ENCODE data around the gene GPR171. TPM values are rescaled to one million over a fixed set of nuclear protein-coding genes. Genes with fewer than 3 reads are reported as not detected.
"Not testable (repeated sequence)": the region's sequence is repeated elsewhere in the genome, so short reads cannot be mapped to it uniquely, and the experiment has no call there.

GPR171 gene
- total and polyA plus RNA-seq, 2 experiments from 2014 or later, result not detected

- Histone ChIP-seq H3K4me1 (ENCODE audit: insufficient read depth) (no peaks in the 10 kb centered on the region), H3K36me3 (ENCODE audit: low read depth) (no peaks in the 10 kb centered on the region), H4K20me1 (ENCODE audit: insufficient read depth) (no peaks in the 10 kb centered on the region), H2AFZ (no peak overlapping the region), H3K79me2 (ENCODE audit: insufficient read depth) (no peaks in the 10 kb centered on the region), H3K4me3 (no peak overlapping the region), H3K27ac (no peak overlapping the region), H3K9me3 (ENCODE audit: low read depth) (no peaks in the 10 kb centered on the region), H3K4me2 (ENCODE audit: unreplicated experiment) (no peak overlapping the region), H3K27me3 (replicated peaks; ENCODE audit: insufficient read depth) (no peaks in the 10 kb centered on the region), H3K9ac (no peak overlapping the region), H3F3A (ENCODE audit: insufficient read depth) (no peaks in the 10 kb centered on the region), H3K9me2 (ENCODE audit: insufficient read depth) (no peaks in the 10 kb centered on the region)
- TF ChIP-seq EZH2 (IDR thresholded peaks at IDR 0.05; ENCODE audit: insufficient read depth, poor library complexity, severe bottlenecking), result no peak
- no peak for TF ChIP-seq EZH2phosphoT487 (IDR thresholded peaks at IDR 0.05; ENCODE audit: insufficient read depth, low read depth)
- in situ Hi-C loops (cut with MboI), result no loop called here
- DNase-seq, result no peak
- WGBS, 2 experiments (ENCODE audit: low coverage in 1 of 2, low lambda C conversion rate in 2 of 2, missing lambda C conversion rate in 2 of 2), result 41 to 42% methylated on average over 2 of the region's 2 CpGs
Observed at GRCh38 chr3:151236316-151236715, 33.3 kb upstream of the GPR171 start.

- H3K79me2 ChIP-seq (ENCODE audit: insufficient read depth), result no peaks in the 10 kb centered on the region
- whole genome bisulfite sequencing, 2 experiments (ENCODE audit: low coverage in 1 of 2, low lambda C conversion rate in 2 of 2, missing lambda C conversion rate in 2 of 2), result 79 to 83% methylated on average over 6 of the region's 6 CpGs
- no peaks in the 10 kb centered on the region for H3K9me3 ChIP-seq (ENCODE audit: low read depth)
- H4K20me1 ChIP-seq (ENCODE audit: insufficient read depth), result no peaks in the 10 kb centered on the region
- H3K4me2 ChIP-seq (ENCODE audit: unreplicated experiment), result no peak overlapping the region
- in situ Hi-C loops (cut with MboI), result no loop called here
- TF ChIP-seq EZH2phosphoT487 (IDR thresholded peaks at IDR 0.05; ENCODE audit: insufficient read depth, low read depth) (no peak), EZH2 (IDR thresholded peaks at IDR 0.05; ENCODE audit: insufficient read depth, poor library complexity, severe bottlenecking) (no peak)
- no peaks in the 10 kb centered on the region for H3F3A ChIP-seq (ENCODE audit: insufficient read depth)
- H2AFZ ChIP-seq, result no peak overlapping the region
- no peak overlapping the region for H3K4me3 ChIP-seq
- H3K27ac ChIP-seq, result no peak overlapping the region
- no peaks in the 10 kb centered on the region for H3K4me1 ChIP-seq (ENCODE audit: insufficient read depth)
- H3K36me3 ChIP-seq (ENCODE audit: low read depth), result no peaks in the 10 kb centered on the region
- H3K9ac ChIP-seq, result no peak overlapping the region
- no peaks in the 10 kb centered on the region for H3K9me2 ChIP-seq (ENCODE audit: insufficient read depth)
- no peaks in the 10 kb centered on the region for H3K27me3 ChIP-seq (replicated peaks; ENCODE audit: insufficient read depth)
- no peak for DNase-seq
Observed at GRCh38 chr3:151234825-151235224, 31.8 kb upstream of the GPR171 start.

GRCh38 chr3:151232991-151233390 lies 30.0 kb upstream of the GPR171 start:
- no peaks in the 10 kb centered on the region for H3K27me3 ChIP-seq (replicated peaks; ENCODE audit: insufficient read depth)
- H3K4me3 ChIP-seq, result no peak overlapping the region
- H3F3A ChIP-seq (ENCODE audit: insufficient read depth), result peaks cover 12% of the 10 kb centered on the region
- no peak overlapping the region for H2AFZ ChIP-seq
- no peak overlapping the region for H3K27ac ChIP-seq
- TF ChIP-seq EZH2phosphoT487 (IDR thresholded peaks at IDR 0.05; ENCODE audit: insufficient read depth, low read depth), result no peak
- no peak for TF ChIP-seq EZH2 (IDR thresholded peaks at IDR 0.05; ENCODE audit: insufficient read depth, poor library complexity, severe bottlenecking)
- WGBS, 2 experiments (ENCODE audit: low coverage in 1 of 2, low lambda C conversion rate in 2 of 2, missing lambda C conversion rate in 2 of 2), result 82 to 93% methylated on average over 4 of the region's 4 CpGs
- in situ Hi-C loops (cut with MboI), result no loop called here
- H4K20me1 ChIP-seq (ENCODE audit: insufficient read depth), result no peaks in the 10 kb centered on the region
- H3K79me2 ChIP-seq (ENCODE audit: insufficient read depth), result no peaks in the 10 kb centered on the region
- no peak overlapping the region for H3K4me2 ChIP-seq (ENCODE audit: unreplicated experiment)
- no peaks in the 10 kb centered on the region for H3K9me3 ChIP-seq (ENCODE audit: low read depth)
- no peaks in the 10 kb centered on the region for H3K9me2 ChIP-seq (ENCODE audit: insufficient read depth)
- DNase-seq, result no peak
- no peak overlapping the region for H3K9ac ChIP-seq
- H3K36me3 ChIP-seq (ENCODE audit: low read depth), result no peaks in the 10 kb centered on the region
- peaks cover 12% of the 10 kb centered on the region for H3K4me1 ChIP-seq (ENCODE audit: insufficient read depth)

GRCh38 chr3:151232403-151232802 lies 29.4 kb upstream of the GPR171 start:
- Histone ChIP-seq H3F3A (ENCODE audit: insufficient read depth) (peaks cover 16% of the 10 kb centered on the region), H3K4me1 (ENCODE audit: insufficient read depth) (peaks cover 18% of the 10 kb centered on the region)
- H3K36me3 ChIP-seq (ENCODE audit: low read depth); in situ Hi-C loops (cut with MboI); H2AFZ ChIP-seq; H3K27ac ChIP-seq; H3K79me2 ChIP-seq (ENCODE audit: insufficient read depth); H3K4me2 ChIP-seq (ENCODE audit: unreplicated experiment); DNase-seq; H4K20me1 ChIP-seq (ENCODE audit: insufficient read depth); H3K27me3 ChIP-seq (replicated peaks; ENCODE audit: insufficient read depth); H3K9ac ChIP-seq; H3K4me3 ChIP-seq; H3K9me3 ChIP-seq (ENCODE audit: low read depth); H3K9me2 ChIP-seq (ENCODE audit: insufficient read depth): not testable (repeated sequence)

- no peaks in the 10 kb centered on the region for H3K27me3 ChIP-seq (replicated peaks; ENCODE audit: insufficient read depth)
- no peaks in the 10 kb centered on the region for H4K20me1 ChIP-seq (ENCODE audit: insufficient read depth)
- in situ Hi-C loops (cut with MboI), result no loop called here
- no peak overlapping the region for H3K9ac ChIP-seq
- DNase-seq, result no peak
- no peaks in the 10 kb centered on the region for H3K36me3 ChIP-seq (ENCODE audit: low read depth)
- H3F3A ChIP-seq (ENCODE audit: insufficient read depth), result peaks cover 19% of the 10 kb centered on the region
- no peak for TF ChIP-seq EZH2 (IDR thresholded peaks at IDR 0.05; ENCODE audit: insufficient read depth, poor library complexity, severe bottlenecking)
- no peak for TF ChIP-seq EZH2phosphoT487 (IDR thresholded peaks at IDR 0.05; ENCODE audit: insufficient read depth, low read depth)
- WGBS, 2 experiments (ENCODE audit: low coverage in 1 of 2, low lambda C conversion rate in 2 of 2, missing lambda C conversion rate in 2 of 2), result 85 to 90% methylated on average over 4 of the region's 4 CpGs
- H3K79me2 ChIP-seq (ENCODE audit: insufficient read depth), result no peaks in the 10 kb centered on the region
- peaks cover 36% of the 10 kb centered on the region for H3K4me1 ChIP-seq (ENCODE audit: insufficient read depth)
- H2AFZ ChIP-seq, result no peak overlapping the region
- no peaks in the 10 kb centered on the region for H3K9me2 ChIP-seq (ENCODE audit: insufficient read depth)
- no peak overlapping the region for H3K4me3 ChIP-seq
- H3K27ac ChIP-seq, result no peak overlapping the region
- H3K9me3 ChIP-seq (ENCODE audit: low read depth), result no peaks in the 10 kb centered on the region
- no peak overlapping the region for H3K4me2 ChIP-seq (ENCODE audit: unreplicated experiment)
Observed at GRCh38 chr3:151230646-151231045, 27.6 kb upstream of the GPR171 start.

Data from GM23248 (cell line).